DMS114 treated with DMSO at 0.1 percent for 48 hours (cell line): Measurements from ENCODE around the gene TANC1.

Experiments used
- DNase-seq: peaks from one replicate; lab custom pipeline; 2025; ENCODE audit not compliant: unreplicated experiment; lab: John Stamatoyannopoulos, UW

The TANC1 gene

DNA sequence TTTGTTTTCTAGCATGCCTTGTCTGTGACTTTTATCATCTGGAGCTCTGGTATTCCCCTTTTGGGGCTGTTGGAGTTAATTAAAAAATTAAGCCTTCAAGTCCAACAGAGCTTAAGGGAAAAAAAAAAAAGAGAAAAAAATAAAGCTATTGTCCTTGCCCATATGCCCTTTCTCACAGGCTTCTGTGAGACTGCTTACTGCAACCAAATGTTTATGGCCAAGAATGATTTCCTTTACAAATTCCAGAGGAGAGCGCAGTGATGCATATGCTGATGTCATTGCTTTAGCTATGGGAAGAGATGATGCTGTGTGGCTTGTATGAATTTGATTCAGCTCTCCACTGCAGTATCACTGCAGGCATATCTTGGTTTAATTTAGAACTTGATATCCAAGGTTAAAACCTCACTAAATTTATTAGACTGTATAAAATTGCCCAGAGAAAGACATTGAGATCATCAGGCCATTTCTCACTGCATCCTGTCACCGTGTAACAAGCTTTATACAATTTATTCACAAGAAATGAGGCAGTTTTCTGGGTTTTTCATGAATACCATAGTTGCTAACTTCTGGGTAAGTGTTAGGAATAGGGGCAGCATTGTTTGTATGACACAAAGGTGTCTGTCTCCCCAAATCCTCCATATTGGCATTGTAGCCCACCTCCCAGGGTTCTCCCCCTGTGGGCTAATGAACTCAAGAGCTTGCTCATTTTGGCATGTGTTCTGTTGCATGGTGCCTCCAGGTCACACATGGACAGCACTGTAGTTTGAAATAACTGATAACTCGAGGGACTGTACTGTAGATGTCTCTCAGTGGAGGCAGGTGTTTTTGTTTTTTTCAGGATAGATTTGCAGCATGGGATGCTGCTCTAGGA, 85.0 kb downstream of the TANC1 start:
- no peak for DNase-seq

DNA sequence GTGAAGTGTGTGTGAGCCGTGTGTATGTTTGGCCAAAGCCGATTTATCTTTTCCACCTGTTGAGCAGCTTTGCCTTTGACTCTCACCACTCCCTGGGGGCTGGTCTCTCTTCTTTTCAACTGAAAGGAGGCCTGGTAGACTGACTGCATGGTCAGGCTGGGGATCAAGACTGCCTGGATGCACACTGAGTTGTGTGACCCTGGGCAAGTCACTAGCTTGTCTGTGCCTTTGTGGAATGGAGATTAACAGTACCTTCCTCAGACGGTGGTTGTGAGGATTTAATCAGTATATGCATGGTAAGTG, 85.5 kb downstream of the TANC1 start:
- no peak for DNase-seq

DNA sequence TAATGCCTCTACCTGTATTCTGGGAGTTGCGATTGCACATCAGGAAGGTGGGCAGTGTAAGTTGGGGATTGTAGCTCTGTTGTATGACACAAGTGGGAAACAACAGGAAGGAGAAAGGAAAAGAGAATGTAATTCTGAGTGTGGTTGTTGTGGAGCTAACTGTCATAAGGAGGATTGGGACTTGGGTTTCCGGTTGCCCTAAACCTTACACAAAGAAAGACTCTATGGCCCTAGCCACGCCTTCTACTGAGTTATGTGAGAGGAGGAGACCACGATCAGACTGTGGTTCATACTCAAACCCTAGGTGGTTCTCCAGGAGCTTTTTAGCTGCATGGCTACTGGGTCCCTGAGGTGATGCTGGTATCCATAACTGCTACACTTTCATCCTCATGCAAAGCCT, 86.5 kb downstream of the TANC1 start:
- no peak for DNase-seq

DNA sequence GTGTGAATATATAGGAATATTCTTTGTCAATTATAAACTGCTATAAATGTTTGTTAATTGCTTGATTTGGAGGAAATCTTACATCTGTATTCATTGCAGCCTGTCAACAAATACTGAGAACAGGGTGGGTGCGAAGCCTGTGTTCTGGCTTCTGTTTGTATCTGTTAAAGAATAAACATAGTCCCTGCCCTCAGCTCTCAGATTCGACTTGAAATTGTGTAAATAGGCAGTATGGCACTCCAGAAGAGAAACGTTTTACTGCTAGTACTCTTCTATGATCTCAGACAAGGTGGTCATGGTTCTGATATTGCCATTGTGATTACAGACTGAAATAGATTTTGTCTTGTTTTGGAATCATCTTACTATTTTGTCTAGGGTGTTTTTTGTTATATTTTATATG, 92.1 kb downstream of the TANC1 start:
- no peak for DNase-seq

DNA sequence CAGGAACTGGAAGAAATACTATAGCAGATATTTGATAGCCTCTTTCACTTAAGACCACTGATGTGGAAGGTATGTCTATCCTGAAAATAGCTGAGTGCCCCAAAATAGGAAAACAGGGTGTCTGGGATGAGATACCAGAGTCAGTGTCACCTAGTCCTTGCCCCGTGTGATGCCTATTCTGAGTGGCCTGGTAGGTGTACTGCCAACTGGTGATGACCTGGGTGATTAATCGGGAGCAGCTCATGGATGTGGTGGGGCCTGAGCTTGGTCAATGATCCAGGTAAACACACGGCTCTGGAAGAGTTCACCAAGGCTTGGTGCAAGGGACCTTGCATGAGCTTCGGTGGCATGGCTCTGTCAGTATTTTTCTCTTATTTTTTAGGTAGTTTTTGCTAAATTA, 95.2 kb downstream of the TANC1 start:
- no peak for DNase-seq

DNA sequence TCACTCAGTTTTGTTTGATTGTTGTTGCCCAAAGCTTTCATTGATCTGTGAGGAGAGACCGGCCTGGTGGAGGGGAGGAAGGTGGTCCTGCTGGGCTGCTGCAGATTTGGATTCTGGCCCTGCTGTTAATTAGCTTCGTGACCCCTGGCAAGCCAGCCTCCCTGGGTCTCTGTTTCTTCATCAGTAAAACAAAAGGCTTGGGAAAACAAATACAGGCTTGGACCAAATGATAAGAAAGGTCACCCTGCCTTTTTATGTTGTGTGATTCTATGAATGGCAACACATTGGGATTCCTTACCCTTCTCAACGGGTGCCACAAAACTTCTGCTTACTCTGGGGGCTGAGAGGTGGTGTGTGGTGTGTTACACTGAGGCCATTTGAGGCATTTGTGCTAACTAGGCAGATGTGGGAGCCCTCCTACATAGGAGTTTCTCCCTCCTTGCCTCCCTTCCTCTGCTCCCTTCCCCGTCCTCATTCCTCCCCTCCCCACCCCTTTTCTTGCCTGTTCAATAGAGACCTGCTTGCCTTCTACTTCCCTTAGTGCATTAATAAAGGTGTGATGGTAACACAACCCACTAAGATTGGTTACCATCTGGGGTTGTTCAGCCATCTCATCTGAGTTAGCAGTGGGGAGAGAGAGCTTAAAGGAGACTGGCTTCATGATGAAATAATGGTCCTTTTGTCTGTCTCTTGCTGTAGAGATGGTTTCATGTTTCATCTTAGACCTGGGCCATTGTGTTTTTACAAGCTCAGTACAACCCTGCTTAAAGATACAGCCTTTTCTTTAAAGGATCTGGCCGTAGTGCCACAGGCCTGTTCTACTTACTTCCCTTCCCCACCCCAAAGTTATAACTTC, 96.2 kb downstream of the TANC1 start:
- no peak for DNase-seq

DNA sequence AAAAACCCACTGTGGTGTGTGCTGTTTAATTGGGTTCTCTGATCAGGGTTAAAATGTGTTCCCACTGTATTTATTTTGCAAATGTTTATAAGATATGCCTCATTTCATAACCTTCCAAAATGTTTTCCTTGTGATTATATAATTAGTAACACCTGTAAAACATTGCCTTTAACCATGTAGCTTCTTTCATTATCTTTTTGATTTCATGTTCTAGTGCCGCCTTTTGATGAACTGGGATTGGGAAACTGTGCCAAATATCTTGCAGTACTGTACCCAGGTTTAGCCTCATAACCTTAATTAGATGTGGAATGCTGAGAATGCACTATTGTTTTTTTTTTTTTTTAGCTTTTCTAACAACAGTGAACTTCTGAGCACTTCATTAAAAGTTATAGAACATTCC, 96.9 kb downstream of the TANC1 start:
- DNase-seq = no peak

DNA sequence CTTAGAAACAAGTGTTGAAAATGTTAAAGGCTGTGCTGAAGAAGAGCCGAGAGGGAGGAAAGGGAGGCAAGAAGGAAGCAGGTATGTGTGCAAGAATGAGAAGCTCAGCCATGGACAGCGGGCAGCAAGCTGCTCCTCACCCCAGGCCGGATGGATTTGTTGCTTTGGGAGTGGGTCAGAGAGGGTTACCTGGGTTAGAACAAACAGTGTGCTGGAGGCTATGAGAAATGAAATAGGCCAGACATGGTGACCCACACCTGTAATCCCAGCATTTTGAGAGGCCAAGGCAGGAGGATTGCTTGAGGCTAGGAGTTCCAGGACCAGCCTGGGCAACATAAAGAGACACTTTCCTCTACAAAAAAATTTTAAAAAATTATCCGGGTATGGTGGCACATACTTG, 97.5 kb downstream of the TANC1 start:
- no peak for DNase-seq

DNA sequence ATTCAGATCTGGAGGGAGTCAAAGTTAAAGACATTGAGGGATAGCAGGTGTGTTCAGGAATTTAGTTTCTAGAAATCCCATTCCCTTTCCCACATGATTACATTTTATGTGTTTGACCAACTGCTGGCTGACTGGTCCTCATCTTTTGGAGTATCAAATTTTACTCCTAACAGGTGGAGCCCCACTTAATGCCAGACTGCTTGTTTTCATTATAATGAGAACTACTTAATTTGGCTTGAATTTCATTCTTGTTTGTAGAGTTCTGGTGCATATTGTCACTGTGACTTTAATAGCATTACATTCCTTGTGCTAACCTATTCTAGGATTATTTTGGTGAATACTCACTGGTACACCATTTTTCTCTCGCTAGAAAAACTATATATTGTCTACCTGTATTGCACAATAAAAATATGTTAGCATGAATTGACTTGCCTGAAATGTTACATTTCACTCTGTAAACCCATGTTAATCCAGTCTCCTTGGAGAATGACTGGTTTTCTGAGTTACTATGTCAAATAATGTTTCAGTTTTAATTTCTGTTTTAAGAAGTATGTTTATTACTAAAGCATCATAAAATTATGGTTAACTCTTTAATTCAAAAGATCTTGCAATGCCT, 98.2 kb downstream of the TANC1 start:
- DNase-seq = no peak

DNA sequence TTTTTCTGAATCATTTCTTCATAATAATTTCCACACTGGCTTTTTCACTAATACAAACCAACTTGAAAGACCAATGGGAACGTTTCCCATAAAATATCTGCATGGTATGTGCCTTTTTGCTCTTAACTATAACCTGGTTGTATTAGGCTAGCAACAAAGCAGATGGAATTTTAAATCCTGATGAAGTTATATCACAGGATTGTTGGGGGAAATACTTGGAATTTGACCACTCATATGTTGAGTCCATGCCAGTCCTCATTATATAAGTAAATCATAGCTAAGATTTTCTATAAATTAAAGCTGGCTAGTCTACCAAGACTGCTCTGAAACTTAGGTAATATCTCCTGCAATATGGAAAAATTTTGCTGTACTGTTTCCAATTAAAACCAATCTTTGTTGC, 99.5 kb downstream of the TANC1 start:
- no peak for DNase-seq

DNA sequence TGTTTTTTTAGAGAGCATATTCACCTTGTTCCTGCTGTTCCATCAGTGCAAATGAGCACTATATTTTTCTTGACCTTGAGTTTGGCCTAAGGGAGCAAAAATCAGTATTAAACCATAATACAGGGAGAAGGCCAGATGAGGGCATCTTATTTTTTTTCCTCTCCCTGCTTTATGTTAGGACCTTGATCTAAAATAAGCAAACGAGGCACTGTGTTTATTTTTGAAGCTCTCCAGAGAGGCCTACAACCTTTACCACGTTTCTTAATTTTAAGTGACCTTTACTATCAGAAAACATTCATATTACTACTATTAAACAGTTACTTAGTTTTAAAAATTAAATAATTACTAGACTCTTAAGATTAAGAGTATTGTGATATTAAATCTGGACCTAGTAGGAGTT, 100.8 kb downstream of the TANC1 start:
- no peak for DNase-seq

DNA sequence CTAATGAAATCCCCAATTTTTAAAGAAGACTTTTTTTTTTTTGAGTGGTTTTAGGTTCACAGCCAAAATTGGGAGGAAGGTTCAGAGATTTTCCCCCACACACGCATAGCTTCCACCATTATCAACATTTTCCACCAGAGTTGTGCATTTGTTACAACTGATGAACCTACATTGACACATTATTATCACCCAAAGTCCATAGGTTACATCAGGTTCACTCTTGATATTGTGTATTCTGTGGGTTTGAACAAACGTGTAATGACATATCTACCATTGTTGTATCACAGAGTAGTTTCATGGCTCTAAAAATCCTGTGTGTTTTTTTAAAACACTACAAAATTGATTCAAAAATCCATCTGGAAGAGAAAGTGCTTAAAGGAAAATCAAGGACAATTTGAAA, 101.8 kb downstream of the TANC1 start:
- no peak for DNase-seq

DNA sequence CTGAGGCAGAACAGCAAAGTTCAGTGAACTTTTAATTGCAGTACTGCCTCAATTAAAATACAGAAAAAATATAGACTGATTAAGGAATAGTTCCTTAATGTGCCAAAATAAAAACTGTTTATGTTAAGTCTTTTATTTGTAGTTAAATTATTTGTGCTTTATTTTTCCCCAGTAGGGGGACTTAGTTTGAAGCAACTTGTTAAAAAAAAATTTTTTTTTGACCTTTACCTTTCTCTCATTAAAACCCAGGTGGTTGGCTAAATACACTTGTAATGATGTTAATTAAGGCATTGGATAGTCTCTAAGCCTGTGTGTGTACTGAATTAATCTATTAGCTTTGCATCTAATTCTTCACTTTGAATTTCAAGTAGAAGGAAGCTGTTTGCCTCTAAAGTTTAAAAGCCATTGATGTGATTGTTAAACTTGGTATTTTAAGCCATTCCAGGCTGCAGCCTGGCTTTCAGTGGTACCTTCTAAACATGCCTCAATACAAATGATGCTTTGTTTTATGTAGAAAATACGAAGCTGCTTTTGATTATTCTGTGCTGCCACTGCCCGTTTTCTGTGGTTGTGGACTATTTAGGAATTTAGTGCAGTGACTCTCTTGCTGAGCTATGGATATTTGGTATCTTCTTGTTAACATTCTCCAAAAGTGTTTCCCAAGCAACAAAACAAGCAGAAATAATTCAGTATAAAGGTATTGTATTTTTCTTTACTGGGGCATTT, 102.9 kb downstream of the TANC1 start:
- DNase-seq = no peak

DNA sequence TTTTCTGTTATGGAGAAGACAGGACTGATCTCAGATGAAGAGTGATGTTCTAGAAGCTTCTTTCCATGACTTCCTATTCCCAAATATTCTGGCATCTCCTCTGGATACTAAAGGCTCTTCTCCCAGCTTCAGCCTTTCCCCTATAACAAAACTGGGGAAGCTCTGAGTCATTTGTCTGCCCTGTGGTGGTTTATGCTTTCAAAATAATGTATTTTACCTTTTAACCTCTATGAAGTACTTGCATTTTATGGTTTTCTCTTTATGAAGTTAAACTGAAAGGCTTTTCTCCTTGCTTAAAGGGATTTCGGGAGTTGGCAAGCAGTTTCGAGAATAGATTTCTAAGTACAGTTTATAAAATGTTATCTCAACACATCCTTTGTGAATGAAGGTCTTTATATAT, 104.4 kb downstream of the TANC1 start:
- no peak for DNase-seq

DNA sequence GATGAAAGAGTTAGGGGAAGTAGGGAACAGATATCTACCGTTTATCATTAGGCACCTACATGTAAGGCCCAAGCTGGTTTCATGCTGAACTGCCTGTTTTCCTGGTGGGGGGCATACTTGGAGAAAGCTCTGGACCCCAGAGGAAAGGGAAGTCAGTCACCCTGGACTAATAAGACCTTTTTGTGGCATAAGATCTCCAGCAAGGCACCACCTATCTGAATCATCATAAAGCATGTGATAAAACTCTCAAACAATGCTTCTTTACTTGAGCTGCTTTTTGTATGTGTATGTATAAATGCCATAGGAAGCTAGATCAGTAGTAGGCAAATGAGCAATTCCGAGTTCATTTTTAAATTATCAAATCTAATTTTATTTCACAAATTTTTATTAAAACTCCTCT, 104.8 kb downstream of the TANC1 start:
- DNase-seq = no peak

DNA sequence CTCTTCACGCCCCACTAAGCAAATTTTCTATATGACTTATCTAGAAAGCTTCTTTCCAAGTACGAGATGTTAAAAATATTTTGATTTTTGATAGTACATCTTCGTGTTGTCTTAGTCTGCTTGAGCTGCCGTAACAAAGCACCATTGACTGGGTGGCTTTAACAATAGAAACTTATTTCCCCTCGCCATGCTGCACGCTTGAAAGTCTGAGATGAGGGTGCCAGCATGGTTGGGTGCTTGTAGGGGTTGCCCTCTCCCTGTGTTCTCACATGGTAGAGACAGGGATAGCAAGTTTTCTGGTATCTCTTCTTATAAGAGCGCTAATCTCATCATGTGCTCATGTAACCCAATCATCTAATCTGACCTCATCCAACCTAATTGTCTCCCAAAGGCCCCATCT, 106.2 kb downstream of the TANC1 start:
- no peak for DNase-seq

DNA sequence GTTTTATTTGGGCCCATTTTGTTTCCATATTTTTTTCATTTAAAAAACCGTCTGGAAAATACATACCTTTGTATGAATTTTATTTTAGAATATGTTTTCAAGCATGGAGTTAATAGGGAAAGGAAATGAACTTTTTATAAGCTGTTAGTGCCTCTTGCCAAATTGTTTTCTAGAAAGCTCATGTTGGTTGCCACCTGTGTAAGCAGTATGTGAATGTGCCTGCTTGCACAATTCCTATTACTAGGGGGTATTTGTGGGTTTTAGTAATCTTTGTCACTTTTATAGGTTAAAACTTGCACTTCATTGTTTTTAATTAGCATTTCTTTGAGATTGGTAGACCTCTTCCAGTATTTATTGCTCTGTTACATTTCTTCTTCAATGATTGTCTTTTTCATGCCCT, 107.3 kb downstream of the TANC1 start:
- no peak for DNase-seq

DNA sequence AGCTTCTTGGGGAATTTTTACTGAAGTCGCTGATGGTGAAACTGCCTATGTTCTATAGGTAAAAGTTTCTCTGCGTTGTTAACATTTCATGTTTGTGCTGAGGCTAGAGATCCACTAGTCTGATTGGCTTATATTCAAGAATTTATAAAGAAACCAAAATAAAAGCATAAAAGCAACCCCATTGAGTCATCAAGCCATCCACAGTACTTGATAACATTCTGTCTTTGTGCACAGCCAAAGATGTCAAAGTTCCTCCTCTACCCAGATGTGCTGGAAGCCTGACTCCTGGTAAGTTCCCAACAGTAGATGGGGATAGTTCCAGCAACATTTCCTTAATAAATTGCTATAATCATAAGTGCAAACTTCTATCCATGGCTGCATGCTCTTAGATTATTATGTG, 107.8 kb downstream of the TANC1 start:
- no peak for DNase-seq

DNA sequence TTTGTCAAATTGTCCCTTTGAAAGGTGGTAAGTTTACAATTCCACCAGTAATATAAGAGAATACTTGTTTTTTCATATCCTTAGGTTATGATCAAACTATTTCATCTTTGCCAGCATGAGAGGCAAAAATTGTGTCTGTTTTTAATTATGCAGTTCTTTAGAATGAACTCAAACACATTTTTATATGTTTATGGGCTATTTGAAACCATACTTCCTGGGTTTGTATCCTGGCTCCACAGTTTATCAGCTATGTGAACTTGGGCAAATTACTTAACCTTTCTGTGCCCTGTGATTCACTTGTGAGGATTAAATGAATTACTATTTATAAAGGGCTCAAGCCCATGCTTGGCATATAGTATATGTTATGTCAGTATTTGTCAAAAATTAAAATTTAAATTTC, 109.4 kb downstream of the TANC1 start:
- no peak for DNase-seq

DNA sequence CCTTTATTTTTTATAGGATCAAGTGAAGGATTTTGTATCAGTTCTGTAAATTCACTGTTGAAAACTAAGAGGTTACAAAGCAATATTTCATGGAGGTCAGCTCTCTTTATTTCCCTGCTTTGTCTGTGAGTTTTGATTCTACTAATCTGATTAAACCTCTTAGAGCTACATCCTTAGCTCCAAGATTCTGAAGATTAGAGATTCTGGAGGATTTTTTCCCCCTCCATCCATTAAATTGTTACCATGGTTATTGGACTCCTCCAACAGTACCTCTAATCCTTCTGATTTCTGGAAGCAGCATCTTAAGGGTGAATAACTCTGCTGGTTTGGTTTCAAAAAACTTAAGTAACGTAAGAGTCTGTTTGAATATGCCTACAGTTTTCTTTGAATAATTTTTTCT, 110.0 kb downstream of the TANC1 start:
- DNase-seq = no peak

DNA sequence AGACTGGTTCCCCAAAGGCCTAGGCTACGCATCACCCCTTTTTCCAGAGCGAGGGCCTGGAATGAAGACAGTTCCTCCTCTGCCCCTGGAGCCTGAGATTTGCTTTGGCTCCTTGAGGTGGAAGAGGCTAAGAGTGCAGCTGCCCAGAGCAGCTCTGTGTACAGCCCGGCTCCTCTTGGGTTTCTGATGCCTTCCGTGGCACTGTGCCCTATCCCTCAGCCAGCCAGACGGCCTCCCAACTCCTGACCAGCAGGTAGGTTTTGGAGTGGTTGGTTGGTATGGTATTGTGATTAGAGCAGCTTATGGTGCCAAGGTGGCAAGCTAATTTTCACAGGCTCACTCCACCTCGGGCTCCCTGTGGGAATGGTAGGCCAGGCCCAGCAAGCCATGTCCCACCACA, 112.2 kb downstream of the TANC1 start:
- DNase-seq = no peak
